ENCODE measurements around the gene PLXDC2.

PLXDC2 gene

DNA sequence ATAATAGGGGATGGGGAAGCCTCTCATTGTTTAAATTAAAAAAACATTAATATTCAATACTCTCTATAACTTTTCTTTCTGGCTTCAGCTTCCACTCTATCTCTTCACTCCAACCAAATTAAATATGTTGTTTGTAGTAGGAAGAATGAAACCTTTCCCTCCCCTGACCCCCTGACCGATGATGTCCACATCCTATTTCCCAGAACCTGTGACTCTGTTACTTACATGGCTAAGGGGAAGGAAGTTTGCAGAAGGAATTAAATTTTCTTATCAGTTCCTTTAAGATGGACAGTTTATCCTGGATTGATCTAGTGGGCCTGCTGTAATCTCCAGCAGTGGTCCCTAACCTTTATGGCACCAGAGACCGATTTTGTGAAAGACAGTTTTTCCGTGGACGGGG is 130.0 kb downstream of the PLXDC2 start:
- FAIRE-seq, result no peak

DNA sequence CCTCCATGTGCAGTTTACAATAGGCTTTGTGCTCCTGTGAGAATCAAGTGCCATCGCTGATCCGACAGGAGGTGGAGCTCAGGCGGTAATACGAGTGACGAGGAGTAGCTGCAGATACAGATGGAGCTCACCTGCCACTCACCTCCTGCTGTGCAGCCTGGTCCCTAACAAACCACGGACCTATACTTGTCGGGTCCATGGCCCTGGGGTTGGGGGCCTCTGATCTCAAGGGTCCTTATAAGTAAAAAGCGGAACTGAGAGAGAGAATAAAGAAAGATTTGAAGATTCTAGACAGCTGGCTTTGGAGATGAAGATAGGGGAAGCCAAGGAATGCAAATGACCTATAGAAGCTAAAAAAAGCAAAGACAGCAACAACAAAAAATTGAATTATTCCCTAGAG is 130.6 kb downstream of the PLXDC2 start:
- no peak for FAIRE-seq

DNA sequence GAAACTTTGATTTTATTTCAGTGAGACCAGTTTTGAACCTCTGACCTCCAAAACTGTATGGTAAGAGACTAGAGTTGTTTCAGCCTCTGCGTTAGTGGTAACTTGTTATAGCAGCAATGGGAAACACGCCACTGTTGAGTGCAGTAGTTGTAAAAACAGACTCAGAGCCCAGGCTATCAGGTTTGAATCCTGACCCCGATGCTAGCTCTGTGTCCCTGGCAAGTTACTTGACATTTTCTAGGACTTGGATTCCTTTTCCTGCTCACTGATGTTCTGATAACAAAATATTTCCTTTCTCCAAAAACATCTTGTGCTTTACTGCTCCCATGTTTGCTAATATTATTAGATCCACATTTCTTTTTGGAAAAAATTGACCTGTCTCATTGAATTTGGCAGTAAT is 131.0 kb downstream of the PLXDC2 start:
- FAIRE-seq, result no peak

DNA sequence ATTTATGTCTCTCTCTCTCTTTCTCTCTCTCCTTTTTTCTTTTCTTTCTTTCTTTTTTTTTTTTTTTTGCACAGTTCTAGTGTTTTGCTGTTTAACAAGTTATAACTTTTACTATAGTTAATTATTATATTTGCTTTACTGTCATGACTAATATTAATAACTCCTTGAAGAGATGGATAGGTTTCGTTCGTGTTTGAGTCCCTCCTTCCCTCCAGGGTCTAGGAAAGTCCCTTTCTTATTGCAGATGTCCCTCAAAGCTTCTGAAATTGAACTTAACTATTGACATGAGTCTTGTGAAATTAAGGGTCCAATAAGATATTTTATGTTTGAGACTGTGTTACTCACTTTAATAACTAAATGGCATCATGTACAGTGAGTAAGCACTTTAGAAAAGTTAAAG is 131.4 kb downstream of the PLXDC2 start:
- FAIRE-seq, result no peak

DNA sequence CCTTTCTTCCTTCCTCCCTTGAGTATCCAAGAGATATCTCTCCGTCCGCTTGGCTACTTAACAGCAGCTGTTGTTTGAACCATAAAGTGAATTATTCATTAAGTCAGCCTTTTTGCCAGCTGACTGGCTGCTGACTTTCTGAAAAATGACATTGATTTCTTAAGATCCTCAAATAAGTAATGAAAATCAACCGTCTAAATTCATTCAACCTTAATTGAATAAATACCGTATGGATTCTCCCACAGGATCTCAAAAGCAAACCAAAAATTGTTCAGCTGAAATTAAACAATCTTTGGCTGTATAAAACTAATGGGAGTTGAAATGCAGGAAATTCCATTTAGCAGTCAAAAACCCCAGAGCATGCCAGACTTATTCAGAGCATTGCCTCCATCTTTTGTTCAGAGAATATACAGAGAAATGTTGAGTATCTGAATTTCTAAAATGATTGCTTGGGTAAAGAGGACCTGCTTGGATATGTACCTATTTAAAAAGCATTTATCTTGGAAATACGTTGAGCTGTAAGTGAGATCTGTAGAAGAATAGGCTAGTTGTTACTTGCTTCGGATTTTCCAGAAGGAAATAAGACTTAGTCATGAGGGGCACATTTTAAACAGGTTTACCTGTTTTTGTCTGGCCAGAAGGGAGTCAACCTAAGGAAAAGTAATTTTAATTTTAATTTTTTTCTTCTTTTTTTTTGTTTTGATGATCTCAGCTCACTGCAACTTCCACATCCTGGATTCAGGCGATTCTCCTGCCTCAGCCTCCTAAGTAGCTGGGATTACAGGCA is 136.2 kb downstream of the PLXDC2 start:
- no peak for FAIRE-seq

DNA sequence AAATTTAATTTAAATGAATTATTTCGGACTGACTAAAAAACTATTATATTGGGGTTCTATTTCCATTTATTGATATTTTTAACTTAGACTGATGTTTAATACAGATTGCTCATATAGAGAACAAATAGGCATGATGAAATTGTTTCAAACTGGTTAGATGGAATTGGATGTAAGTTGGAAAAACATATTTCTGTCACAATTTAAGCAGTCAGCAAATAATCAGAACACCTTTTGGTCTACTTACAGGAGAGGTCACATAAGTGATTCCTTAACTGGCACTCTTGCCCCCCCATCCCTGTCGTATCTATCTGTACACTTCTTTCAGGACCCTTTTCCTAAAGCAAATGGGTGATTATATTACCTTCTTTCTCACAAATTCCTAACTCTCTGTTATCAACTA is 138.4 kb downstream of the PLXDC2 start:
- no peak for FAIRE-seq

DNA sequence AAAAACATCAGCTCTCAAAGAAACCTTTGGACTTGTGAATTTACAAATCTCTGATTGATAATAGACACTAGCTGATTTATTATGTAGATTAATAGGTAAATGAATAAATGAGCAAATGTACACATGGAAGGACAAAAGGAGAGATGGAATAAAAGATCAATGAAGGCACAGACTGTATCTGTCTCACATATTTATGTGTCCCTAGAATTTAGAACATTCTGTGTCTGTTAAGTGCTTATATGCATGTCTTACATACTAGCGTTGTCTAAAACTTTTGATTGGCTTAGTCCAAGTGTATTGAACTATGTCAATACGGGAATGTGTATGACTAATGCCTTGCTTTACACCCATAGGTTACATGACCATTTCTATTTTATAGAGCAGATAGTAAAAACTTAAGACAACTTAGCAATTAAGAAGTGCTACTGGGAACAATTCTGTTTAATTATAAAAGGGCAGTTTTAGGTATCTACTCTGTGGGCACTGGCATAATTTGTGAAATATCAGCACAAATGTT is 140.3 kb downstream of the PLXDC2 start:
- FAIRE-seq, result no peak

DNA sequence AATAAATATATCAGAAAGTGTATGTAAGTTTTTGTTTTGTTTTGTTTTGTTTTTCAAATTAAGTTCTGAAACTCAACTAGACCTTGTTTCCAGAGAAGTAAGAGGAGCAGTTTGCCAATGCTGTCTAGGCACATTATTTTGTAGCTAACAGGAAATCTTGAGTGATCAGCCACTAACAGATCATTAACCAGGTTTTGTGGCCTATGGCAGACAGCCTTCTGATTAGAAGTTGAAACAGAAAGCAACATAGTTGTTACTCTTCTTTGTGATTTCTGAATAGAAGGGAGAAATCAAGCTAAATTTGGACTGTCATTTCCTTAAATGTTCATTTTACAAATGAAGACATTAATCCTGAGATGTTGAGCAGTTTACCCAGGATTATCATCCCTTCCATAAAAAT is 142.6 kb downstream of the PLXDC2 start:
- FAIRE-seq, result no peak

DNA sequence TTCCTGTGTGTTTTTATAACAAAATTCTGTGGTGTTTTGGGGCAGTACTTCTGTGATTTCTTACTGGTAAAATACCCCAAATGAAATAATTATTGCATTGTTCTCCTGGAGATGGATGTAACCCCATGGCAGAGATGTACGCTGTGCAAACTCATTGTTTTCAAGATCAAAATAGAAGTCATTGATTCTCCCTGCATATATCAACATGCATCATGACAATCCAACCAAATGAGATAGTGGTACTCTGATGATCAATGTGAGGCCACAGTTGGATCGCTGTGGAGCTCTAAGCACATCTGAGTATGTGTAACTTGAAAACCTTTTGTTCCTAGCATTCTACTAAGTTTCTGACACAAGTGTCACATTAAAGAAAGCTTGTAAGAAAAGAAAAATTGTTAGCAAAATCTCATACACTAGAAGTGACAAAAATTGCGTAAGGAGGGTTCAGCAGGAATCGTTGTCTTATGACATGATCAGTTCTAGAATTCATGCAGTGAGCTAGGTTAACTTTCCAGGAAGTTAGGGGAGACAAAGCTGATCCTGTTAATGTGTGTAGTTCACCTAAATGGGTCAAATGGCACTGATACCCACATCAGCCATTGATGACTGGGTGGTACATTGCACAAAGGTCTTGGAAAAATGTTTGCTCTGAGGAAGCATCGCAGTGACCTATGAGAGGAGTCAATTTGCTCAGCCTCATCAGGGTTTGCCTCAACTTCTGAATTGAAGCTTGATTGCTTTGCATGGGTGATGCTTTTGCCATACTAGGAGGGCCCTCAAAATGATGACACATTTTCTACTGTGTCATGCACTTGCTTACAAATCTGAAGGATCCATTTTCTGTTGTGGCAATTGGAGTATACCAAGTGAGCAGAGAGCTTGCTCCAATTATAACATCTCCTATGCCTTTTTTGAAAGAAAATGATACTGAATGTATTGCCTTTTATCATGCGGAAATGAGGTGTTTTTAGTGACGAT is 145.1 kb downstream of the PLXDC2 start:
- FAIRE-seq, result no peak

DNA sequence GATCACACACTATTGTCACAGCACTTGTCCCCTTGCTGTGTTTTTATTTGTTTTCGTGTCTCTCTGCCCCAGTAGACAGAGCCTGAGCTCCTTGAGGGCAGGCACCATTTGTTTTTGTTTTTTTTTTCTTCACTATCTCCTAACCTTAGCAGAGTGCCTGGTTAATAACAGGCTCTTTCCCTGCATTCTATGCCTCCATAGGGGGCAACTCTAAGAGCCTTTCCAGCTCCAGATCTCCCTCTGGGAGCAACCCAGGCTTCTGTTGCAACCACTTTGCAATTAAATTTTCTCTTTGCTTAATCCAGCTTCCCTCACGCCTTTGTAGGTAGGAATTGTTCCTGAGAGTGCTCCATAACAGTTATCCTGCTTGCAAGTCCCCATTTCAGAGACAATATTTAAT is 148.4 kb downstream of the PLXDC2 start:
- FAIRE-seq, result no peak

DNA sequence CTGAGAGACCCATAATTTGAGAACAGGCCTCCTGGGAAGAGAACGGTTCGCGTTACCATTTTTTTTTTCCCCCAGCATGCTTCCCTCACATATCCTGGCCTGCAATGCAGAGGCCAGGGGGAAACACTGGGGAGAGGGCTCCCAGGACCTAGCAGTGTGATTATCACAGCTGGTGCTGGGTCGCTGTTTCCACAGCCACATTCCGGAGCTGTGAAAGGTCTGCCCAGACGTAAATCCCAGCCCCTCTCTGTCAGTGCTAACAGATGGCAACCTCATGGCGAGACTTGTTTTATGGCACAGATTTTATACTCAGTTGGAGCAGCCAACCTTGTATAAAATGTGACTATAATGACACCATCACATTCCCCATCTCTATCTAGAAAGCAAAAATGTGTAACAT is 150.5 kb downstream of the PLXDC2 start:
- FAIRE-seq, result no peak

DNA sequence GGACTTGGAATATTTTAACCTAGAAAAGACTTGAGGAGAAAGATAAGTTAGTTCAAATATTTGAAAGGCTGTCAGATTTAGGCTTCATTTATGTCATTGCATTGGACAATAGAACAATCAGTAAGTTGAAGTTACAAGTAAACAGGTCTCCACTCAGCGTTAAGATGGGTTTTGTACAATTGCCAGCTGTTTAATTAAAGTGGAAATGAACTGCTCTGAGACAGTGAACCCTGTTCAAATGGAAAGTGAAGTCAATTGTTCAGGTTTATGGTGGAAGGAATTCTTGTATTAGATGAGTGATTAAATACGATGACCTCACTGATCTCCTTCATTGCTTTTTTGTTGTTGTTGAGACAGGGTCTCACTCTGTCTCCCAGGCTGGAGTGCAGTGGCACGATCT is 151.7 kb downstream of the PLXDC2 start:
- no peak for FAIRE-seq

DNA sequence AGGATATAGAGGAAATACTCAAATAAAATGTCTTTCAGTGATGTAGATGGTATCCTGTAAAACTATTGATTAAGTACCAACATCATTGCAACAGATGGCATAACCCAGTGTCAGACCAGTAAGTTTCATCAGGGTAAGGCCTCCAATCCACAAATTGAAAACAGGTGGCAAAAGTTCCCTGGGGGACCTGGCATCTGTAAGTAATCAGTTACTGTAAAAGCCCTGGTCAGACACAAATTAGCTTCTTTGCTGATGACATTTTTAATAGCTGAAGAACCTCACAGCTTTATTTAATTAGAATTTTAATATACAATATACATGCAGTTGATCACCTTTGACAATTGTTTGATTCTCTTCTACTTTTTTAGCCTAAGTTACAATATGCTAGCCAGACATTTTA is 152.5 kb downstream of the PLXDC2 start:
- no peak for FAIRE-seq

DNA sequence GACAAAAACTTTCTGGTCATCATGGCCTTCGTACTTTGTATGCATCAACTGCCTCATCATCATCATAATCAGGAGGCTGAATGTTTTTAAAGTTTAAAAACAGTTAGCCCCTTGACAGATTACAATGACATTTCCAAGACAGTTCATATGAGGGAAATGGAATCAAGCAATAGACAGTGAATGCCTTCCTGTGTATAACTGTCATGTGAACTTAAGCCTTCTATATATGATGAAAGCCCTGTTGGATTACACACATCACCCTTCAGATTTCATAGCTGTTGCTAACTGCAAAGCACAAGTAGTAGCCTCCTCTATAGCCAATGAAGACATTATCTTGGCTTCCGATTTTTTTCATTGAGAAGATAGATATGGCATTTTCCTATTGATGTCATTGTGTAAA is 154.0 kb downstream of the PLXDC2 start:
- FAIRE-seq, result no peak

DNA sequence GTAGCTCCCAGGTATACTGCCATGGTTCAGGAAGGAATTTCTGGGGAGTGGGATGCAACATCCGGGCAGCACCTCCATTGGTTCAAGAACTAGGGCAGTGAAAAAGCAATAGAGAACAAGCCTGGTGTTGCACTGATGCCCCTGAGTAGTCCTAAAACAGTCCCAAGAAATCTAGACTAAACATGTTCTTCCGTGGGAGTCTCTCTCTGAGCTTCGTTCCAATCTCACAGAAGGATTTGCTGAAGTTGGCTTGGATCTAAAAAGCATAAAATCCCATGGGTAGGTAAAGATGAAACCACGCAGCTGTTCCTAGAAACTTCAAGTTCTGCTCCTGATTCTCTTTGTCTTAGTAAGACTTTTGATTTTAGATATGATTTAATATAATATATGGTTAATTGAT is 154.5 kb downstream of the PLXDC2 start:
- no peak for FAIRE-seq

DNA sequence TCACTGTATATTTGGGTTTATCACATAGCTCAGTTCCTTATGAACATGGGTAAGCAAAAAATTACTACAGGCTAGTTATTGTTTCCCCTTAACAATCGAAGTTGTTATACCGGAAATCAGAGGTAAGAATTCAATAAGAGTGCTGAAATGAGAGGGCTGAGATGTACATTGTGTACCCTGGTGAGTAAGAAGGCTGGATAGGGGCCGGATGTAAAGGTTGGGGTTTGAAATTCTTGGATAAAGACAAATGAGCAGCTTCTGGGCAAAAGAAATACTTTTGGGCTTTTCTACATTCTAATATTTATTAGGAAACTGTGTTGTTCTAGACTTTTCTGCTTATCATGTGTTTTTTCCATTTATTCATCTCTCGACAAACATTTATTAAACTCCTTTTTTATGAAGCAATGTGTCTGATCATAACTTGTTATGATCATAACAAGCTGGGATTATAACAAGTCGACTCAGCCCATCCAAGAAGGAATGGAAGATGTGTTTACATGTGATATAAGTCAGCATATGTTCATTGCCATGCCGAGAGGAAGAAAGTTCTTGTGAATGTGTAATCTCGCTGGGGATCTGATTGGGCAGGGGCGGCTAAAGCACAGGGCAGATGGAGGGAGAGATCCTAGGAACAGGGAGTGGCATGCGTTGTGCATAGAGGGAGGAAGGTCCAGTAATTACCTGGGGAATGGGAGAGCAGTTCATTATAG is 155.3 kb downstream of the PLXDC2 start:
- FAIRE-seq, result no peak

DNA sequence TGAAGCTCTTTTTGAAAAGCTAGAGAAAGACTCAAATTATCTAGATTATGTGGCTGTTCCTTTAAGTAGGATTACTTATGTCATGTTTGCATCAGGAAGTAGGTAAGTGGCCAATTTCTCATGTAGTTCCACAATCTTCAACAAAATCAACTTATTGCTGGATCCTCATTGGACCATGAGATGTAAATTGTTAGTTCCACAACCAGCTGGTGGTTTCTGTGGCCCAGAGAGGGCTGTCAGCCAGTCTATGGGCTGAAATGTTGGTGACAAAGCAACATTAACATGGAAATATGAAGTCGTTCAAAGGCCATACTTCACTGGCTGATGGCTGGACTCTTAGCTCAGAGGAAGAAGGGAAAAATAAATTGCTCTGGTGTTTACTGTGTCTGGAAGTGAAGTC is 157.9 kb downstream of the PLXDC2 start:
- FAIRE-seq, result no peak

DNA sequence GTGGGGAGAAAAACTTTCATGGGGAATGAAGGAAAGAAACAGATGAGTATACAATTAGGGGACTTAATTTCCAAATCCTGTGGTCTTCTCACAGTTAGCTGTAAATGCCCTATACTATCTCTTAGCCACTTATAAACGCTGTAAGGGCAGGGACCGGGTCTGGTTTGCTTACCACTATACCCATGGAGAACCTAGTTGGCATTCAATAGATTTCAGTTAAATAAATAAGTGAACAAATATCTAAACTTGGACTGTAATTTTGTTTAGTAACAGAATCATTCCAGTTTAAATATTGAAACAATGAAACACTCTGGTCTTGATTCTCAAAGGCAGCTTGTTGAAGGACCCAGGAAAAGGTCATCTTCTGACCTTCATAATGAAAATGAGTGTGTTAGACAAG is 158.3 kb downstream of the PLXDC2 start:
- no peak for FAIRE-seq

DNA sequence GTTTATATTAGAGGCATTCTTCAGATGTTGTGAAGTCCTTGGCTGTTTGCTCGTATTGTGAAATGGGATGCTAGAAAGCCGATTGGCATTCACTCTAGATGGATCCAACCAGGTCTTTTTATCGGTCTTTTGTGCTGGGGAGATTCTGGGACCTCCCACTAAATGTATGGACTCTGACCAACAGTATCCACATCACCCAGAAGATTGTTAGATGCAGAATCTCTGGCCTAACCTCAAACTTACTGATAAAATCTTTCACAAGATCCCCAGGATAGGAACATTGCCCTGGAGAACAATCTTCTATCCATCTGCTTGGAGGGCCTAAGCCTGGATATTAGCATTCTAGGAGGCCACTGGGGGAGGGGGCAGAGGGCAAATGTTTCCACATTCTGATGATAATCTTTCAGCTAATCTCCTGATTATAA is 160.9 kb downstream of the PLXDC2 start:
- no peak for FAIRE-seq

DNA sequence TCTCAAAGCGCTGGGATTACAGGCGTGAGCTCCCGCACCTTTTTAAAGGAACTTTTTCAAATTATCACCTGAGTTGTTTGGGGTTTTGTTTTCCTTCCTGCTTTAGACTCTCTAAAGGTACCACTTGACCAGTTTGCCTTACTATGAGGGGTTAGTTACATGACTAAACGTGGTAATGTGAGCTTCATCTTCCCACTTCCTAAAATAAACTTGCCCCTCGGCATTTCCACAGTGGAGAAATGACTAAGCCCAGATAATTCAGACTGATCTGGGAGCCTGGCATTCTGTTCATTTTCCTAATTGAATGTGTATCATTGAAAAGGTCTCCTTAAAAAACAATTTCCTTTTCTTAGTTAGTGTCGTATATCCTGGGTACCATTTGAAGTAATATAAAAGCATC is 163.4 kb downstream of the PLXDC2 start:
- FAIRE-seq, result no peak

DNA sequence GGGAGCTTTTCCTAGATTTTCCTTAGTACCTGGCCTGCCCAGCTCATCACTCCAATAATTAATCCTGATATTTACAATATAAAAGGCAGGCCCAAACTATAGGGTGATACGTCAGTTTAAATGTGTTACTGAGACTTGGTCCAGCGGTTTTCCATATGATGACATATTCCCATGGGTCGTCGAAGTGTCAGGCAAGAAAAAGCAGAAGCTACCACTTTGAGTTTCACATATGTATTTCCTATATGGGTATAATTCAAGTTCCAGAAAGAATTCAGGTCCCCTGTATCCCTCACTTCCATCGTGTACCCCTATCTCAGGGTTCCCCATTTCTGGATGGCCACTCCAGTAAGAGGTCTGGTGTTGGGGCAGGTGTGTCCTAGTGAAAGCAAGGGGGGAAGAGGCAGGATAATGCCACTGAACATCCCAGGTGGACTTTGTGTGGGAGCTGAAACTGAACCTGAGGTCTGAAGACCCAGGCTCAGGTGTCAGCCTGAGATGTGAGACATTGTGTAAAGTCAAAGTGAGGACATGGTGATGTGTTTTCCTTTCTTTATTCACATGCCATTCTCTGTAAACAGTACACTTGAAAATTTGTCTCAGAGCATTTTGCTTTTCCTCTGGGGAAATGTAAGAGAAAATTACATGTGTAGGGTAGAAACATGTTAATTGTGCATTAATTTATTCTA is 167.8 kb downstream of the PLXDC2 start:
- FAIRE-seq, result no peak

DNA sequence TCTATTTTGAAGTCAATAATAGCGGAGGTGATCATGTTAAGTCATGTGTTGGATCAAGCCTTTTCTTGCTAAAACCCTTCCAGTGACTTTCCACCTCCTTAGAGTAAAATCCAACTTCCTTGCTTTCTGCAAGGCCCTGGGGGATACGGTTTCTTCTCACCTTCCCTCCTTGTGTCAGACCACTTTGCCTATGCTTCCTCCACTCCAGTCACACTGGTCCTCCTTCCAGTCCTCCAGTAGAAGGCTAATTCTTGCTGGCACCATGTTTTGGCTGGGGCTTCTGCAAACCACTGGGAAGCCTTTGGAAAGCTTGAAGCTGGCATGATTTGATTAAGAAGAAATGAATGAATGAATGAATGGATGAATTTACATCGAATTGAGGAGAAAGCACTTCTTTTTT is 169.5 kb downstream of the PLXDC2 start:
- FAIRE-seq, result no peak

DNA sequence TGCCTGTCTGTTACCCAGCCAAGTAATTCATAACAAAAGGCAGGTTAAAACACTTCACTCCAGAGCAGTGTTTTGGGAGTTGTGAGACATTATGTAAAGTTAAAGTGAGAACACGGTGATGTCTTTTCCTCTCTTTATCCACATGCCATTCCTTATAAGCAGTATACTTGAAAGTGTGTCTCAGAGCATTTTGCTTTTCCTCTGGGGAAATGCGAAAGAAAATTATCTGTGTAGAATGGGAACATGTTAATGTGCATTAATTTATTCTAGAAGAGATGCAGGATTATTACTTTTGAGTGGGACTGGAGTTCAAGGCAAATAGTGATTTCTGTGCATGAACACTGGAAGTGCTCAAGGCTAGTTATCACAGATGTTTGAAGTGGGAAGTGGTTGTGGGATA is 170.4 kb downstream of the PLXDC2 start:
- FAIRE-seq, result no peak

All from A204.1 (cell line).